Fibroblast of lung (primary cell): ENCODE measurements around the gene MAST3. TPM values are rescaled to one million over a fixed set of nuclear protein-coding genes. Genes with fewer than 3 reads are reported as not detected.

Experiments used
- DNase-seq, 2 donors: peaks; one replicate each; pipeline versions ENCODE4 v3.0.0 to v3.0.0-alpha.2; 2010; ENCODE audit warnings: low read depth in 2 of 2
- H2AFZ ChIP-seq: 2 replicates; pipeline ENCODE4 v1.5.1; 2012; ENCODE audit warnings: low read length, control low read depth, inconsistent platforms
- H3K27ac ChIP-seq: 2 replicates; pipeline ENCODE4 v1.5.1; 2011; ENCODE audit warnings: low read length, control low read depth; ENCODE audit not compliant: insufficient read depth
- H3K27me3 ChIP-seq: 2 replicates; pipeline ENCODE4 v1.5.1; 2011; ENCODE audit warnings: mild to moderate bottlenecking, low read length; ENCODE audit not compliant: control insufficient read depth, insufficient read depth
- H3K36me3 ChIP-seq: 2 replicates; pipeline ENCODE4 v1.5.1; 2011; ENCODE audit warnings: low read length; ENCODE audit not compliant: control insufficient read depth, insufficient read depth
- H3K4me1 ChIP-seq: 2 replicates; pipeline ENCODE4 v1.5.1; 2011; ENCODE audit warnings: low read length; ENCODE audit not compliant: control insufficient read depth, insufficient read depth; ENCODE audit errors: extremely low read depth
- H3K4me2 ChIP-seq: 2 replicates; pipeline ENCODE4 v1.5.1; 2011; ENCODE audit warnings: low read length, control low read depth; ENCODE audit not compliant: insufficient read depth; ENCODE audit errors: extremely low read depth
- H3K4me3 ChIP-seq, 4 experiments: fragments of 200-600 bp in 1 of 4; sonication (generic) in 1 of 4; replicated peaks in 1 of 4; 2 replicates each; pipeline ENCODE4 v1.5.1; 2011 to 2016; ENCODE audit warnings: low read length in 4 of 4, low read depth in 3 of 4, mild to moderate bottlenecking in 3 of 4, control low read depth in 2 of 4, inconsistent platforms in 1 of 4, mixed read lengths in 1 of 4; ENCODE audit not compliant: insufficient read depth in 1 of 4; ENCODE audit errors: control extremely low read depth in 1 of 4
- H3K79me2 ChIP-seq: 2 replicates; pipeline ENCODE4 v1.5.1; 2012; ENCODE audit warnings: mild to moderate bottlenecking, low read length, inconsistent platforms; ENCODE audit not compliant: control insufficient read depth, insufficient read depth
- H3K9ac ChIP-seq: 2 replicates; pipeline ENCODE4 v1.5.1; 2011; ENCODE audit warnings: mild to moderate bottlenecking, low read length, control low read depth; ENCODE audit not compliant: insufficient read depth
- H3K9me3 ChIP-seq: 2 replicates; pipeline ENCODE4 v1.5.1; 2012; ENCODE audit warnings: low read depth, low read length; ENCODE audit not compliant: control insufficient read depth, insufficient read depth
- H4K20me1 ChIP-seq: 2 replicates; pipeline ENCODE4 v1.5.1; 2011; ENCODE audit warnings: low read length; ENCODE audit not compliant: control insufficient read depth, insufficient read depth; ENCODE audit errors: extremely low read depth
- CTCF ChIP-seq, 2 donors: IDR thresholded peaks in 1 of 2; conservative IDR thresholded peaks in 1 of 2; 1 replicate in 1 of 2; 2 replicates in 1 of 2; pipeline ENCODE4 v1.5.1; 2011 to 2012; ENCODE audit warnings: low read length in 2 of 2, control low read depth in 1 of 2, inconsistent platforms in 1 of 2, low read depth in 1 of 2, mild to moderate bottlenecking in 1 of 2
- EZH2 ChIP-seq: IDR thresholded peaks from 2 replicates; pipeline ENCODE4 v1.5.1; 2012; ENCODE audit warnings: low read length, control low read depth, mild to moderate bottlenecking; ENCODE audit errors: missing control alignments
- polyA plus RNA-seq, 2 donors: library from polyadenylated mRNA; depleted of rRNA in 1 of 2; stranded (reverse) in 1 of 2; unstranded in 1 of 2; fragments of >200 nt; gene quantifications; 2 replicates each; pipeline ENCODE4 v1.2.1, GENCODE V29; 2011 to 2012; ENCODE audit warnings: missing spikeins in 1 of 2
- total RNA-seq: library from RNA; depleted of rRNA; stranded (reverse); fragments of >200 nt; gene quantifications from 2 replicates; pipeline ENCODE4 v1.2.1, GENCODE V29; 2014

MAST3 gene
- total and polyA plus RNA-seq, 2 donors (not counting 1 experiment from before 2014, with no cell fraction given), result 2.0 to 4.1 TPM

- DNase-seq, result no peak
- Histone ChIP-seq H2AFZ (no peak overlapping the region), H4K20me1 (no peaks in the 10 kb centered on the region), H3K4me3 (no peak overlapping the region), H3K4me2 (no peak overlapping the region), H3K27me3 (peaks cover 17% of the 10 kb centered on the region), H3K27ac (no peak overlapping the region), H3K9me3 (no peaks in the 10 kb centered on the region), H3K9ac (no peak overlapping the region), H3K36me3 (no peaks in the 10 kb centered on the region), H3K4me1 (peaks cover 7% of the 10 kb centered on the region), H3K79me2 (no peaks in the 10 kb centered on the region)
- no peak for TF ChIP-seq CTCF (conservative IDR thresholded peaks at IDR 0.05 in 1 of 2, IDR thresholded peaks at IDR 0.05 in 1 of 2; ENCODE audit: low read depth in 1 of 2, low read length in 2 of 2)
- TF ChIP-seq EZH2, result no peak
These were observed 2.0 kb downstream of the MAST3 start for GRCh38 chr19:18099623-18099995.

- Histone ChIP-seq H2AFZ (no peak overlapping the region), H3K27ac (no peak overlapping the region), H3K9me3 (no peaks in the 10 kb centered on the region), H3K36me3 (no peaks in the 10 kb centered on the region), H3K4me2 (no peak overlapping the region), H3K27me3 (peaks cover 17% of the 10 kb centered on the region), H3K4me1 (peaks cover 9% of the 10 kb centered on the region), H3K9ac (no peak overlapping the region), H3K79me2 (no peaks in the 10 kb centered on the region), H4K20me1 (no peaks in the 10 kb centered on the region), H3K4me3 (no peak overlapping the region)
- DNase-seq, result peak in 1 of 2 donors; percentile 13
- TF ChIP-seq CTCF (conservative IDR thresholded peaks at IDR 0.05 in 1 of 2, IDR thresholded peaks at IDR 0.05 in 1 of 2; ENCODE audit: low read depth in 1 of 2, low read length in 2 of 2) (no peak), EZH2 (no peak)
These were observed 3.1 kb downstream of the MAST3 start for GRCh38 chr19:18100710-18101109.

DNA sequence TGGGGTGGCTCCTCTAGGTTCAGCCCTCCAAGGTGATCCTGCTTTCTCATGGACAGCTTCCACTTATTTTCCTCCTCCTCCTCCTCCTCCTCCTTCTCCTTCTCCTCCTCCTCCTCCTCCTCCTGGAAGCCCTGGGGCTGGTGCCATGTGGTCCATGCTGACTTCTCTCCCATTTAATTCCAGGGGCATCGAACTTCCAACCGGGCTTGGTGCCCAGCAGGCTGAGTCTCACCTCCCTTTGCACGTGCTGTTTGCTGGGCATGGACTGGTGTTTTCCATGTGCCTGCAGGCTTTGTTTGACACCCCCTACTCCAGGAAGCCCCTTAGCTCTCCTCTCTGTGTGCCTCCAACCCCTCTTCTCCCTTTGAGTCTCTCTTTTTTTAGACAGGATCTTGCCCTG lies 3.7 kb downstream of the MAST3 start:
- Histone ChIP-seq H3K9me3 (no peaks in the 10 kb centered on the region), H3K79me2 (no peaks in the 10 kb centered on the region), H3K9ac (no peak overlapping the region), H3K4me1 (peaks cover 9% of the 10 kb centered on the region), H3K27me3 (peaks cover 17% of the 10 kb centered on the region), H2AFZ (no peak overlapping the region), H4K20me1 (no peaks in the 10 kb centered on the region), H3K27ac (no peak overlapping the region), H3K4me3 (no peak overlapping the region), H3K4me2 (no peak overlapping the region), H3K36me3 (no peaks in the 10 kb centered on the region)
- DNase-seq, result no peak
- TF ChIP-seq EZH2 (no peak), CTCF (conservative IDR thresholded peaks at IDR 0.05 in 1 of 2, IDR thresholded peaks at IDR 0.05 in 1 of 2; ENCODE audit: low read depth in 1 of 2, low read length in 2 of 2) (no peak)
